Right lobe of liver (tissue), 4 donors: Measurements from ENCODE around the gene GPR35.

Source experiments
- CTCF ChIP-seq, 4 donors: fragments of 200-600 bp in 3 of 4; fragments of 450-650 bp in 1 of 4; IDR thresholded peaks; one replicate each; pipeline versions ENCODE4 v1.5.1 to v1.8.0; 2016 to 2022; ENCODE audit warnings: antibody characterized with exemption in 4 of 4, mild to moderate bottlenecking in 2 of 4
- POLR2A ChIP-seq: fragments of 450-650 bp; IDR thresholded peaks from one replicate; pipeline ENCODE4 v1.6.1; 2017; ENCODE audit warnings: antibody characterized with exemption, mild to moderate bottlenecking
- donor health status: DM: no; HTN: no; CAD: no.
- donor health status: DM: no; HTN: no; CAD: no.
- donor health status: DM: no; HTN: yes; CAD: no.

GRCh38 chr2:240596491-240596931, 28.8 kb upstream of the GPR35 start:
- TF ChIP-seq CTCF (IDR thresholded peaks at IDR 0.05) (no peak), POLR2A (no peak)
